Measurements from ENCODE around the gene BRCA1. TPM values are rescaled to one million over a fixed set of nuclear protein-coding genes. Genes with fewer than 3 reads are reported as not detected.
"Not testable (repeated sequence)": the region's sequence is repeated elsewhere in the genome, so short reads cannot be mapped to it uniquely, and the experiment has no call there.

Gene BRCA1
- 60.1 and 65.3 TPM in 2 replicates for total RNA-seq (2014; rRNA removed; shearing (Covaris generic))

DNA sequence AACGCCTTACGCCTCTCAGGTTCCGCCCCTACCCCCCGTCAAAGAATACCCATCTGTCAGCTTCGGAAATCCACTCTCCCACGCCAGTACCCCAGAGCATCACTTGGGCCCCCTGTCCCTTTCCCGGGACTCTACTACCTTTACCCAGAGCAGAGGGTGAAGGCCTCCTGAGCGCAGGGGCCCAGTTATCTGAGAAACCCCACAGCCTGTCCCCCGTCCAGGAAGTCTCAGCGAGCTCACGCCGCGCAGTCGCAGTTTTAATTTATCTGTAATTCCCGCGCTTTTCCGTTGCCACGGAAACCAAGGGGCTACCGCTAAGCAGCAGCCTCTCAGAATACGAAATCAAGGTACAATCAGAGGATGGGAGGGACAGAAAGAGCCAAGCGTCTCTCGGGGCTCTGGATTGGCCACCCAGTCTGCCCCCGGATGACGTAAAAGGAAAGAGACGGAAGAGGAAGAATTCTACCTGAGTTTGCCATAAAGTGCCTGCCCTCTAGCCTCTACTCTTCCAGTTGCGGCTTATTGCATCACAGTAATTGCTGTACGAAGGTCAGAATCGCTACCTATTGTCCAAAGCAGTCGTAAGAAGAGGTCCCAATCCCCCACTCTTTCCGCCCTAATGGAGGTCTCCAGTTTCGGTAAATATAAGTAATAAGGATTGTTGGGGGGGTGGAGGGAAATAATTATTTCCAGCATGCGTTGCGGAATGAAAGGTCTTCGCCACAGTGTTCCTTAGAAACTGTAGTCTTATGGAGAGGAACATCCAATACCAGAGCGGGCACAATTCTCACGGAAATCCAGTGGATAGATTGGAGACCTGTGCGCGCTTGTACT, at the start of gene BRCA1:
Gene BRCA1 (minus strand): TSS at position 232 of the 834 bp plus-strand sequence. CDS start 1,268 bp downstream, outside the sequence.
- peak within 1 kb of the TSS; percentile 71 for H3K4me3 ChIP-seq
- peak within 1 kb of the TSS; percentile 75 for H3K27ac ChIP-seq
- peak; percentile 97 to 99 for DNase-seq
- H3K27me3 ChIP-seq, result no peaks in the 10 kb centered on the region
- H3K9me3 ChIP-seq (replicated peaks), result no peaks in the 10 kb centered on the region
- H3K4me1 ChIP-seq, result peaks cover 9% of the 10 kb centered on the region
- peaks cover 15% of the 10 kb centered on the region for H3K36me3 ChIP-seq

GRCh38 chr17:43171586-43172487, 46.7 kb upstream of the BRCA1 start:
- peaks cover 6% of the 10 kb centered on the region for H3K4me1 ChIP-seq
- peak overlapping the region; percentile 66 for H3K4me3 ChIP-seq
- peak; percentile 46 to 71 for DNase-seq
- H3K36me3 ChIP-seq, result peaks cover 5% of the 10 kb centered on the region; the same call in 1 of the 2 replicates
- no peaks in the 10 kb centered on the region for H3K9me3 ChIP-seq (replicated peaks)
- H3K27ac ChIP-seq, result peak overlapping the region; percentile 69
- H3K27me3 ChIP-seq, result no peaks in the 10 kb centered on the region

DNA sequence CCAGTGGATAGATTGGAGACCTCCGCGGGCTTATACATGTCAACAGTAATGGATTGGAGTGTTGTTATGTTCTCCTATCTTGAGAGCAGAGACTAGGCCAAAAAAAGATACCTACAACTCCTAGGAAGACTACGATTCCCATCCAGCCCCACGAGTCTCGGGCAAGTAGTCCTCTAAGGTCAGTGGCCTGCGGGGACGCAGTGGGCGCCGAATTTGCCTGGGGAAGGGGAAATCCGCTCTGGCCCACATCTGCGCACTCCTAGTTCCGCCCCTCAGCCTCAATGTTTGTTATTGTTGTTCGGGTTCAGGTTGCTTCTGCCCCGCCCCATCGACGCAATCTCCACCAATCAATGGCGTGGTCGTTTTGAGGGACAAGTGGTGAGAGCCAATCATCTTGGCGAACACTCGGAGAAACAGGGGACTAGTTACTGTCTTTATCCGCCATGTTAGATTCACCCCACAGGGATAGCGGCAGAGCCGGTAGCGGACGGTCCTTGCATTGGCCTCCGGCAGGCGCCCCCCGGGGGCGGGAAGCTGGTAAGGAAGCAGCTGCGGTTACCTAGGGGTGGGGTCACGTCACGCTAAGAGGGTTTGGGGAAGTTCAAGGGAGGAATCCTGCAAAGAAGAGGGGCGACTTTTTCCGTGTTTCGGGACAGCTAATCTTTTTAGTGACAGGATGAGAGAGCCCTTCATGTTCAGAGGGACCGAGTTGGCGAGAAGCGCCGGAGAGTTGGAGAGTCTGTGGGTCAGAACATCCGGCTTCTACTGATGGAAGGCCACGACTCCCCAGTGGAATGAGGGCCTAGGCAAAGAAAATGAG, 45.8 kb upstream of the BRCA1 start, which contains the start of gene NBR1:
Gene NBR1 (plus strand): TSS at position 449 of the 820 bp plus-strand sequence. CDS start 4,586 bp downstream, outside the sequence.
- H3K4me1 ChIP-seq, result peaks cover 6% of the 10 kb centered on the region
- H3K4me3 ChIP-seq, result peak within 1 kb of the TSS; percentile 66
- DNase-seq, result peak; percentile 97 to 99
- peak within 1 kb of the TSS; percentile 69 for H3K27ac ChIP-seq
- no peaks in the 10 kb centered on the region for H3K36me3 ChIP-seq
- no peaks in the 10 kb centered on the region for H3K9me3 ChIP-seq (replicated peaks)
- H3K27me3 ChIP-seq, result no peaks in the 10 kb centered on the region

- Histone ChIP-seq H3K36me3 (no peaks in the 10 kb centered on the region), H3K27me3 (no peaks in the 10 kb centered on the region), H3K4me1 (peaks cover 6% of the 10 kb centered on the region), H3K9me3 (replicated peaks) (no peaks in the 10 kb centered on the region), H3K4me3 (peak overlapping the region; percentile 66), H3K27ac (peak overlapping the region; percentile 69)
- peak; percentile 79 to 86 for DNase-seq
Measured at GRCh38 chr17:43170140-43170765, 45.1 kb upstream of the BRCA1 start.

DNA sequence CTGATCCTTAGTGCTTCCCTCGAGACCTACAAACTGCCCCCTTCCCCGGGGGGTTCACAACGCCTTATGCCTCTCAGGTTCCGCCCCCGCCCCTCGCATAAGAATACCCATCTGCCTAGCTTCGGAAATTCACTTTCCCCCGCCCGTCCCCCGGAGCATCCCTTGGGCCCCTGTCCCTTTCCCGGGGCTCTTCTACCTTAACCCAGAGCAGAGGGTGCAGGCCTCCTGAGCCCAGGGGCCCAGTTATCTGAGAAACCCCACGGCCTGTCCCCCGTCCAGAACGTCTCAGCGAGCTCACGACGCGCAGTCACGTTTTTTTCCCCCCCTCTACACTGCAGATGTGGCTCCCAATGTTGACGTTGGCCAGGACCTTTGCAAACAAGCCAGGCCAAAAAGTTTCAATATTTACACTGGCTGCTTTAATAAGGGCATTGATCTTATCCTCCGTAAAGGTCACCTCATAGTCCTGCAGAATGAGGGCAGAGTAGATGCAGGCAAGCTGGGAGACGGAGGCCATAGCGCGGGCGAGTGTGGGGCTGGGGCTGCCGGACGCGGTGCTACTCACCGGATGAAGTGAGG, 44.5 kb upstream of the BRCA1 start:
- peak in 1 of 2 experiments; percentile 5 for DNase-seq
- H3K4me3 ChIP-seq, result peak overlapping the region; percentile 66

DNA sequence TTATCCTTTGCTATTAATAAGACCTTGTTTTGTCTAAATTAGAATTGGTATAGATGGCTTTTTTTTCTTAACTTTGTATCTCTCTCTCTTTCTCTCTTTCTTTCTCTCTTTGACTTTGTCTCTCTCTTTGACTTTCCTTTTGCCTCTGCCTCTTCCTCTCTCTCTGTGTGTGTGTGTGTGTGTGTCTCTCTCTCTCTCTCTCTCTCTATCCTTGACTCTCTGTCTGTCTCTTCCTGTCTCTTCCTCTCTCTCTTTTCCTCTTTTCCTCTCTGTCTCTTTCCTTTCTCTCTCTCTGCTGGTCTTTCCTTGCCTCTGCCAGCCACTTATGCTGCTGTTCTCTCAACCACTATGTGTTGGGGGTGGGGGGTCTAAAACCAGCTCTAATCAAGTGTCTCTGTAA, 40.8 kb upstream of the BRCA1 start:
- H3K27ac ChIP-seq; DNase-seq; H3K4me3 ChIP-seq; H3K36me3 ChIP-seq; H3K9me3 ChIP-seq (replicated peaks); H3K27me3 ChIP-seq; H3K4me1 ChIP-seq: not testable (repeated sequence)

More for the DNA sequence above, 44.5 kb upstream of the BRCA1 start:
- Histone ChIP-seq H3K27me3 (no peaks in the 10 kb centered on the region), H3K9me3 (replicated peaks) (no peaks in the 10 kb centered on the region), H3K27ac (peak overlapping the region; percentile 69; the same call in 1 of the 2 replicates), H3K4me1 (peaks cover 6% of the 10 kb centered on the region), H3K36me3 (no peaks in the 10 kb centered on the region)

- H3K27me3 ChIP-seq; H3K9me3 ChIP-seq (replicated peaks); H3K4me1 ChIP-seq; H3K27ac ChIP-seq; H3K4me3 ChIP-seq; DNase-seq; H3K36me3 ChIP-seq: not testable (repeated sequence)
Measured at GRCh38 chr17:43159957-43160356, 34.8 kb upstream of the BRCA1 start.

- not testable (repeated sequence) for DNase-seq; H3K9me3 ChIP-seq (replicated peaks); H3K4me3 ChIP-seq; H3K27ac ChIP-seq; H3K36me3 ChIP-seq; H3K27me3 ChIP-seq; H3K4me1 ChIP-seq
Measured at GRCh38 chr17:43159232-43159631, 34.1 kb upstream of the BRCA1 start.

DNA sequence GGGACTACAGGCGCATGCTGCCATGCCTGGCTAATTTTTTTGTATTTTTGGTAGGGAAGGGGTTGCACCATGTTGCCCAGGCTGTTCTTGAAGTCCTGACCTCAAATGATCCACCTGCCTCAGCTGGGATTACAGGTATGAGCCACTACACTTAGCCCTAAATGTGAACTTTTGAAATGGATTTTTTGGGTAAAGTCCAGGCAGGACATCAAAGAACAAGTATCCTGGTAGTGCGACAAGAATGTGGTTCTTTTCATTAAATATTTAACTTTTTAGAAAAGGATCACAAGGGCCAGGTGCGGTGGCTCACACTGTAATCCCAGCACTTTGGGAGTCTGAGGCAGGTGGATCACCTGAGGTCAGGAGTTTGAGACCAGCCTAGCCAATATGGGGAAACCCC, 30.5 kb upstream of the BRCA1 start:
- H3K4me1 ChIP-seq, result no peaks in the 10 kb centered on the region

GRCh38 chr17:43153197-43153835, 28.2 kb upstream of the BRCA1 start:
- not testable (repeated sequence) for H3K36me3 ChIP-seq; H3K4me1 ChIP-seq; H3K4me3 ChIP-seq; DNase-seq; H3K27me3 ChIP-seq; H3K27ac ChIP-seq; H3K9me3 ChIP-seq (replicated peaks)

More for the DNA sequence above, 30.5 kb upstream of the BRCA1 start:
- Histone ChIP-seq H3K27ac (no peak overlapping the region), H3K9me3 (replicated peaks) (peaks cover 4% of the 10 kb centered on the region), H3K4me3 (no peak overlapping the region), H3K27me3 (no peaks in the 10 kb centered on the region), H3K36me3 (no peaks in the 10 kb centered on the region)
- no peak for DNase-seq

GRCh38 chr17:43151880-43152456, 26.8 kb upstream of the BRCA1 start:
- Histone ChIP-seq H3K36me3 (no peaks in the 10 kb centered on the region), H3K27ac (no peak overlapping the region), H3K9me3 (replicated peaks) (peaks cover 4% of the 10 kb centered on the region), H3K4me3 (no peak overlapping the region), H3K27me3 (no peaks in the 10 kb centered on the region), H3K4me1 (no peaks in the 10 kb centered on the region)
- DNase-seq, result no peak

DNA sequence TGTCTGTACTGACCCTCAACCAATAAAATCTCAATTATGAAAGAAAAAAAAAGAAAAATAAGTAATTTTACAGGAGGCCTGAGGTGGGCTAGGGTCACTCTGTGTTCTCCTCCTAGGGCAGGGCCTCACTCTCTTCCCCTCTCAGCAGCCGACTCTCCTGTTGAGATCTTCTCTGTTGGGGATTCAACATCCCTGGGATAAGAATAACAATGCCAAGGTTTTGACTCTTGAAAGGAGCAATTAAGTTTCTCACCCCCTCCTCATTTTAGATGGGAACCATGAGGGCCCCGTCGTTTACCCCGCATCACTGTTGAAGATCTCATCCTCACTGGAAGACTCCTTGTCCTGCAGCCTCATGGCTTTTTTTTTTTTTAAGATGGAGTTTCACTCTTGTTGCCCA, 21.5 kb upstream of the BRCA1 start:
- DNase-seq, result no peak
- no peak overlapping the region for H3K27ac ChIP-seq
- H3K4me3 ChIP-seq, result no peak overlapping the region
- H3K27me3 ChIP-seq, result no peaks in the 10 kb centered on the region
- H3K36me3 ChIP-seq, result no peaks in the 10 kb centered on the region
- no peaks in the 10 kb centered on the region for H3K9me3 ChIP-seq (replicated peaks)
- H3K4me1 ChIP-seq, result no peaks in the 10 kb centered on the region

GRCh38 chr17:43143201-43143600, 18.0 kb upstream of the BRCA1 start:
- DNase-seq, result no peak
- Histone ChIP-seq H3K36me3 (no peaks in the 10 kb centered on the region), H3K4me1 (no peaks in the 10 kb centered on the region), H3K27me3 (no peaks in the 10 kb centered on the region), H3K27ac (no peak overlapping the region), H3K4me3 (no peak overlapping the region), H3K9me3 (replicated peaks) (no peaks in the 10 kb centered on the region)

Measured in SJCRH30 (cell line).